Naive B cell (primary cell): ENCODE data around the gene LDAH. TPM values are rescaled to one million over a fixed set of nuclear protein-coding genes. Genes with fewer than 3 reads are reported as not detected.
A peak's percentile ranks its signal among the peaks of the same experiment; 100 is the strongest.

ENCODE experiments used
- ATAC-seq, 2 donors: fragments of 150-1000 bp; cut with Tn5 transposase; 2 replicates each; pipeline ENCODE4 v1.10.0; 2021; ENCODE audit warnings: low read depth in 2 of 2, mild to moderate bottlenecking in 2 of 2, moderate library complexity in 2 of 2
- DNase-seq: peaks from one replicate; pipeline ENCODE4 v3.0.0; 2022
- H3K27ac Mint-ChIP-seq, 6 donors: one replicate each; pipeline ENCODE4 v1.8.0; 2020 to 2022; ENCODE audit warnings: mild to moderate bottlenecking in 6 of 6, mixed read lengths in 6 of 6, moderate library complexity in 5 of 6, inconsistent platforms in 2 of 6
- H3K27me3 Mint-ChIP-seq, 3 donors: one replicate each; pipeline ENCODE4 v1.8.0; 2021 to 2022; ENCODE audit warnings: mixed read lengths in 3 of 3, mild to moderate bottlenecking in 1 of 3
- H3K36me3 Mint-ChIP-seq, 2 donors: one replicate each; pipeline ENCODE4 v1.8.0; 2020 to 2022; ENCODE audit warnings: mixed read lengths in 2 of 2, inconsistent platforms in 1 of 2, mild to moderate bottlenecking in 1 of 2
- H3K4me1 Mint-ChIP-seq, 3 donors: one replicate each; pipeline ENCODE4 v1.8.0; 2020 to 2022; ENCODE audit warnings: mixed read lengths in 3 of 3, inconsistent platforms in 1 of 3, mild to moderate bottlenecking in 1 of 3, moderate library complexity in 1 of 3
- H3K4me3 Mint-ChIP-seq, 8 donors: one replicate each; pipeline ENCODE4 v1.8.0; 2020 to 2022; ENCODE audit warnings: mild to moderate bottlenecking in 8 of 8, mixed read lengths in 8 of 8, moderate library complexity in 8 of 8, inconsistent platforms in 2 of 8
- H3K9me3 Mint-ChIP-seq, 7 donors: one replicate each; pipeline ENCODE4 v1.8.0; 2020 to 2022; ENCODE audit warnings: mixed read lengths in 7 of 7, mild to moderate bottlenecking in 5 of 7, inconsistent platforms in 2 of 7, moderate library complexity in 1 of 7
- polyA plus RNA-seq, 6 donors: library from polyadenylated mRNA; unstranded; fragments of 300-500 nt; fragmentation: Illumina TruSeq; gene quantifications; one replicate each; pipeline ENCODE4 v1.2.3, GENCODE V29; 2021; ENCODE audit warnings: low read depth in 6 of 6

LDAH gene
- polyA plus RNA-seq, 6 donors from 2014 or later: 7.2 to 12.8 (median 9.9) TPM

GRCh38 chr2:20706217-20706616 is 116.7 kb downstream of the LDAH start:
- peaks cover 0 to 6% of the 10 kb centered on the region in 2 donors for H3K36me3 Mint-ChIP-seq
- ATAC-seq (no peak), DNase-seq (no peak)
- no peak overlapping the region for H3K4me3 Mint-ChIP-seq
- H3K27me3 Mint-ChIP-seq: no peaks in the 10 kb centered on the region
- H3K4me1 Mint-ChIP-seq: peaks cover 0 to 17% (median 10%) of the 10 kb centered on the region in 3 donors
- peaks cover 0 to 2% (median 0%) of the 10 kb centered on the region in 7 donors for H3K9me3 Mint-ChIP-seq
- no peak overlapping the region for H3K27ac Mint-ChIP-seq

- Mint-ChIP-seq H3K36me3 (no peaks in the 10 kb centered on the region), H3K4me1 (peaks cover 5 to 12% (median 10%) of the 10 kb centered on the region in 3 donors), H3K27me3 (no peaks in the 10 kb centered on the region), H3K4me3 (no peak overlapping the region), H3K27ac (peak overlapping the region in 1 of 6 donors; percentile 10), H3K9me3 (peaks cover 0 to 2% (median 0%) of the 10 kb centered on the region in 7 donors)
- no peak for ATAC-seq
- no peak for DNase-seq
These were observed 118.0 kb downstream of the LDAH start for GRCh38 chr2:20704886-20705285.

- no peak overlapping the region for H3K4me3 Mint-ChIP-seq
- H3K27ac Mint-ChIP-seq: no peak overlapping the region
- peaks cover 0 to 2% (median 0%) of the 10 kb centered on the region in 7 donors for H3K9me3 Mint-ChIP-seq
- no peaks in the 10 kb centered on the region for H3K36me3 Mint-ChIP-seq
- DNase-seq (no peak), ATAC-seq (no peak)
- no peaks in the 10 kb centered on the region for H3K27me3 Mint-ChIP-seq
- H3K4me1 Mint-ChIP-seq: peaks cover 17 to 24% (median 22%) of the 10 kb centered on the region in 3 donors
These were observed 120.3 kb downstream of the LDAH start for GRCh38 chr2:20702563-20702962.

GRCh38 chr2:20698916-20699613 is 123.8 kb downstream of the LDAH start:
- ATAC-seq: peak; percentile 71 to 81
- peak overlapping the region in 4 of 6 donors; percentile 13 to 91 (median 50) for H3K27ac Mint-ChIP-seq
- peaks cover 17 to 21% (median 20%) of the 10 kb centered on the region in 3 donors for H3K4me1 Mint-ChIP-seq
- no peak for DNase-seq
- H3K36me3 Mint-ChIP-seq: peaks cover 0 to 9% of the 10 kb centered on the region in 2 donors
- H3K4me3 Mint-ChIP-seq: peak overlapping the region in 6 of 8 donors; percentile 26 to 73 (median 57)
- no peaks in the 10 kb centered on the region for H3K9me3 Mint-ChIP-seq
- H3K27me3 Mint-ChIP-seq: no peaks in the 10 kb centered on the region

GRCh38 chr2:20697322-20697934 is 125.5 kb downstream of the LDAH start:
- H3K27ac Mint-ChIP-seq: peak overlapping the region in 1 of 6 donors; percentile 34
- no peak overlapping the region for H3K4me3 Mint-ChIP-seq
- ATAC-seq (no peak), DNase-seq (no peak)
- H3K36me3 Mint-ChIP-seq: peaks cover 3 to 9% of the 10 kb centered on the region in 2 donors
- no peaks in the 10 kb centered on the region for H3K27me3 Mint-ChIP-seq
- H3K4me1 Mint-ChIP-seq: peaks cover 17 to 26% (median 20%) of the 10 kb centered on the region in 3 donors
- no peaks in the 10 kb centered on the region for H3K9me3 Mint-ChIP-seq

- H3K9me3 Mint-ChIP-seq: no peaks in the 10 kb centered on the region
These were observed 126.5 kb downstream of the LDAH start for GRCh38 chr2:20696366-20696765.

GRCh38 chr2:20693317-20693716 is 129.6 kb downstream of the LDAH start:
- DNase-seq (no peak), ATAC-seq (no peak)
- H3K4me1 Mint-ChIP-seq: peaks cover 0 to 12% (median 8%) of the 10 kb centered on the region in 3 donors
- peaks cover 0 to 5% (median 0%) of the 10 kb centered on the region in 7 donors for H3K9me3 Mint-ChIP-seq
- no peak overlapping the region for H3K4me3 Mint-ChIP-seq
- H3K27ac Mint-ChIP-seq: no peak overlapping the region
- peaks cover 18 to 20% of the 10 kb centered on the region in 2 donors for H3K36me3 Mint-ChIP-seq
- no peaks in the 10 kb centered on the region for H3K27me3 Mint-ChIP-seq

More at GRCh38 chr2:20696366-20696765, 126.5 kb downstream of the LDAH start:
- no peak for ATAC-seq
- Mint-ChIP-seq H3K27ac (no peak overlapping the region), H3K36me3 (peaks cover 5 to 9% of the 10 kb centered on the region in 2 donors), H3K27me3 (no peaks in the 10 kb centered on the region), H3K4me1 (peaks cover 17 to 26% (median 20%) of the 10 kb centered on the region in 3 donors), H3K4me3 (no peak overlapping the region)
- DNase-seq: no peak

- H3K4me1 Mint-ChIP-seq: peaks cover 0 to 12% (median 8%) of the 10 kb centered on the region in 3 donors
- no peak for DNase-seq
- H3K9me3 Mint-ChIP-seq: peaks cover 0 to 5% (median 0%) of the 10 kb centered on the region in 7 donors
- peaks cover 23 to 30% of the 10 kb centered on the region in 2 donors for H3K36me3 Mint-ChIP-seq
- H3K4me3 Mint-ChIP-seq: no peak overlapping the region
- no peaks in the 10 kb centered on the region for H3K27me3 Mint-ChIP-seq
- ATAC-seq: no peak
- H3K27ac Mint-ChIP-seq: no peak overlapping the region
These were observed 130.8 kb downstream of the LDAH start for GRCh38 chr2:20692081-20692480.

- DNase-seq (no peak), ATAC-seq (no peak)
- Mint-ChIP-seq H3K27ac (no peak overlapping the region), H3K27me3 (no peaks in the 10 kb centered on the region), H3K9me3 (peaks cover 0 to 5% (median 0%) of the 10 kb centered on the region in 7 donors), H3K4me3 (no peak overlapping the region), H3K4me1 (peaks cover 0 to 12% (median 4%) of the 10 kb centered on the region in 3 donors), H3K36me3 (peaks cover 27 to 38% of the 10 kb centered on the region in 2 donors)
These were observed 131.7 kb downstream of the LDAH start for GRCh38 chr2:20691076-20691734.

GRCh38 chr2:20689428-20690264 is 133.3 kb downstream of the LDAH start:
- ATAC-seq (no peak), DNase-seq (no peak)
- peaks cover 28 to 47% of the 10 kb centered on the region in 2 donors for H3K36me3 Mint-ChIP-seq
- peaks cover 0 to 5% (median 0%) of the 10 kb centered on the region in 7 donors for H3K9me3 Mint-ChIP-seq
- no peak overlapping the region for H3K4me3 Mint-ChIP-seq
- no peaks in the 10 kb centered on the region for H3K27me3 Mint-ChIP-seq
- peaks cover 0 to 7% (median 0%) of the 10 kb centered on the region in 3 donors for H3K4me1 Mint-ChIP-seq
- peak overlapping the region in 1 of 6 donors; percentile 65 for H3K27ac Mint-ChIP-seq

- Mint-ChIP-seq H3K36me3 (peaks cover 28 to 51% of the 10 kb centered on the region in 2 donors), H3K4me1 (no peaks in the 10 kb centered on the region), H3K27me3 (no peaks in the 10 kb centered on the region), H3K4me3 (no peak overlapping the region), H3K9me3 (peaks cover 0 to 5% (median 0%) of the 10 kb centered on the region in 7 donors), H3K27ac (no peak overlapping the region)
- DNase-seq (no peak), ATAC-seq (no peak)
These were observed 135.6 kb downstream of the LDAH start for GRCh38 chr2:20687260-20687832.

- Mint-ChIP-seq H3K27me3 (no peaks in the 10 kb centered on the region), H3K4me3 (no peak overlapping the region), H3K9me3 (peaks cover 0 to 5% (median 0%) of the 10 kb centered on the region in 7 donors), H3K27ac (peak overlapping the region in 1 of 6 donors; percentile 23), H3K36me3 (peaks cover 37 to 48% of the 10 kb centered on the region in 2 donors), H3K4me1 (no peaks in the 10 kb centered on the region)
- no peak for DNase-seq
- ATAC-seq: no peak
These were observed 138.3 kb downstream of the LDAH start for GRCh38 chr2:20684581-20685063.
